HepG2 (cell line): Measurements from ENCODE around the gene NGEF. TPM values are rescaled to one million over a fixed set of nuclear protein-coding genes. Genes with fewer than 3 reads are reported as not detected.
A peak's percentile ranks its signal among the peaks of the same experiment; 100 is the strongest.

Source experiments
- ARNT2 ChIP-seq: sonication (generic); formaldehyde crosslinking; IDR thresholded peaks from 2 replicates; pipeline ENCODE4 v1.8.0; 2022; ENCODE audit warnings: mild to moderate bottlenecking, low read depth, missing genetic modification reagents, moderate library complexity
- ATF7-NPFF ChIP-seq: sonication (generic); formaldehyde crosslinking; IDR thresholded peaks from 2 replicates; pipeline ENCODE4 v1.8.1; 2023; ENCODE audit warnings: mild to moderate bottlenecking, low read depth, missing genetic modification reagents, moderate library complexity
- CEBPB ChIP-seq: IDR thresholded peaks from 2 replicates; pipeline ENCODE4 v1.6.1; 2011; ENCODE audit warnings: low read depth, low read length, improper control_type of control experiment, borderline replicate concordance
- EHMT2 ChIP-seq: fragments of 200-600 bp; sonication (generic); IDR thresholded peaks from 2 replicates; pipeline ENCODE4 v1.7.0; 2017; ENCODE audit warnings: antibody characterized with exemption, low read depth, low read length, borderline replicate concordance
- FLYWCH1 ChIP-seq: sonication (generic); formaldehyde crosslinking; IDR thresholded peaks from 2 replicates; pipeline ENCODE4 v1.8.1; 2023; ENCODE audit warnings: mild to moderate bottlenecking, missing genetic modification reagents
- FOXA1 ChIP-seq, 2 experiments: fragments of 450-650 bp in 1 of 2; sonication (generic) in 1 of 2; formaldehyde crosslinking in 1 of 2; IDR thresholded peaks; 2 replicates each; pipeline versions ENCODE4 v1.4.0 to v1.6.1; 2016 to 2020; ENCODE audit warnings: missing genetic modification reagents in 1 of 2
- FOXK2 ChIP-seq: fragments of 450-650 bp; IDR thresholded peaks from 2 replicates; pipeline ENCODE4 v1.6.1; 2016
- FOXP4 ChIP-seq: sonication (generic); formaldehyde crosslinking; IDR thresholded peaks from 2 replicates; pipeline ENCODE4 v1.4.0; 2020; ENCODE audit warnings: missing genetic modification reagents
- GFI1 ChIP-seq: sonication (generic); formaldehyde crosslinking; IDR thresholded peaks from 2 replicates; pipeline ENCODE4 v1.5.0; 2020; ENCODE audit warnings: missing genetic modification reagents, mild to moderate bottlenecking, borderline replicate concordance
- HOXA3 ChIP-seq: sonication (generic); formaldehyde crosslinking; IDR thresholded peaks from 2 replicates; pipeline ENCODE4 v1.5.0; 2020; ENCODE audit warnings: missing genetic modification reagents
- KDM5A ChIP-seq: fragments of 200-600 bp; sonication (generic); IDR thresholded peaks from 2 replicates; pipeline ENCODE4 v1.7.0; 2018; ENCODE audit warnings: antibody characterized with exemption, mild to moderate bottlenecking, low read length, borderline replicate concordance
- KLF15 ChIP-seq: sonication (generic); formaldehyde crosslinking; IDR thresholded peaks from 2 replicates; pipeline ENCODE4 v1.8.1; 2023; ENCODE audit warnings: borderline replicate concordance, mild to moderate bottlenecking, inconsistent platforms, missing genetic modification reagents, mixed read lengths
- POLR2AphosphoS5 ChIP-seq: IDR thresholded peaks from 2 replicates; pipeline ENCODE4 v1.6.1; 2012; ENCODE audit warnings: low read depth, low read length
- RARA ChIP-seq: IDR thresholded peaks from 2 replicates; pipeline ENCODE4 v1.6.1; 2016; ENCODE audit warnings: missing genetic modification reagents, missing compliant biosample characterization
- RARG ChIP-seq: sonication (generic); formaldehyde crosslinking; IDR thresholded peaks from 2 replicates; pipeline ENCODE4 v1.4.0; 2020; ENCODE audit warnings: low read depth, mild to moderate bottlenecking, missing genetic modification reagents
- RXRB ChIP-seq: IDR thresholded peaks from 2 replicates; pipeline ENCODE4 v1.6.1; 2016; ENCODE audit warnings: borderline replicate concordance, missing genetic modification reagents, missing compliant biosample characterization
- STAG1 ChIP-seq: sonication (generic); formaldehyde crosslinking; IDR thresholded peaks from 2 replicates; pipeline ENCODE4 v1.4.0; 2020; ENCODE audit warnings: missing genetic modification reagents
- ZNF234 ChIP-seq: sonication (generic); formaldehyde crosslinking; conservative IDR thresholded peaks from 2 replicates; pipeline ENCODE4 v1.5.1; 2020; ENCODE audit warnings: mild to moderate bottlenecking, missing genetic modification reagents
- ZNF343 ChIP-seq: sonication (generic); formaldehyde crosslinking; IDR thresholded peaks from 2 replicates; pipeline ENCODE4 v1.4.0; 2020; ENCODE audit warnings: mild to moderate bottlenecking, missing genetic modification reagents
- ZNF615 ChIP-seq: sonication (generic); formaldehyde crosslinking; IDR thresholded peaks from 2 replicates; pipeline ENCODE4 v1.5.0; 2020; ENCODE audit warnings: mild to moderate bottlenecking, missing genetic modification reagents, borderline replicate concordance
- polyA plus RNA-seq, 8 experiments: library from polyadenylated mRNA; depleted of rRNA in 3 of 8; stranded (reverse) in 7 of 8; unstranded in 1 of 8; fragments of >200 nt; fragmentation: Illumina TruSeq in 4 of 8; extraction: Trizol in 4 of 8; gene quantifications; 2 replicates each; pipeline versions ENCODE4 v1.2.1 to v1.2.3, GENCODE V29; 2011 to 2016; ENCODE audit warnings: low read depth in 4 of 8, missing spikeins in 1 of 8, mixed read lengths in 1 of 8; ENCODE audit not compliant: insufficient read depth in 1 of 8
- total RNA-seq, 5 experiments: library from RNA; depleted of rRNA; stranded (reverse); fragments of >200 nt; fragmentation: Illumina TruSeq; extraction: Trizol; gene quantifications; 2 replicates each; pipeline ENCODE4 v1.2.3, GENCODE V29; 2016; ENCODE audit warnings: low read depth in 1 of 5
- TF ChIP-seq, protein P1 (sequence below): sonication (generic); formaldehyde crosslinking; IDR thresholded peaks from 2 replicates; pipeline ENCODE4 v1.4.0; 2020; ENCODE audit warnings: missing genetic modification reagents
- TF ChIP-seq, protein P2 (sequence below): sonication (generic); formaldehyde crosslinking; IDR thresholded peaks from 2 replicates; pipeline ENCODE4 v1.4.0; 2020; ENCODE audit warnings: missing genetic modification reagents
- TF ChIP-seq, protein P3 (sequence below): IDR thresholded peaks from 2 replicates; pipeline ENCODE4 v1.6.1; 2016; ENCODE audit warnings: mild to moderate bottlenecking

Gene NGEF
- total and polyA plus RNA-seq, 2 of the 13 experiments (the other 11 are each of a cell fraction or from before 2014, with no cell fraction given): 14.4 to 36.9 TPM

GRCh38 chr2:232860593-232861241, 152.3 kb downstream of the NGEF start (continued):
- TF ChIP-seq, protein P1, sequence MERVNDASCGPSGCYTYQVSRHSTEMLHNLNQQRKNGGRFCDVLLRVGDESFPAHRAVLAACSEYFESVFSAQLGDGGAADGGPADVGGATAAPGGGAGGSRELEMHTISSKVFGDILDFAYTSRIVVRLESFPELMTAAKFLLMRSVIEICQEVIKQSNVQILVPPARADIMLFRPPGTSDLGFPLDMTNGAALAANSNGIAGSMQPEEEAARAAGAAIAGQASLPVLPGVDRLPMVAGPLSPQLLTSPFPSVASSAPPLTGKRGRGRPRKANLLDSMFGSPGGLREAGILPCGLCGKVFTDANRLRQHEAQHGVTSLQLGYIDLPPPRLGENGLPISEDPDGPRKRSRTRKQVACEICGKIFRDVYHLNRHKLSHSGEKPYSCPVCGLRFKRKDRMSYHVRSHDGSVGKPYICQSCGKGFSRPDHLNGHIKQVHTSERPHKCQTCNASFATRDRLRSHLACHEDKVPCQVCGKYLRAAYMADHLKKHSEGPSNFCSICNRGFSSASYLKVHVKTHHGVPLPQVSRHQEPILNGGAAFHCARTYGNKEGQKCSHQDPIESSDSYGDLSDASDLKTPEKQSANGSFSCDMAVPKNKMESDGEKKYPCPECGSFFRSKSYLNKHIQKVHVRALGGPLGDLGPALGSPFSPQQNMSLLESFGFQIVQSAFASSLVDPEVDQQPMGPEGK (CRISPR knock-in tag): no peak
- TF ChIP-seq STAG1 (CRISPR knock-in tag): peak; percentile 26; the same call in 1 of the 2 replicates
- TF ChIP-seq RXRB: peak; percentile 37
- TF ChIP-seq CEBPB: peak; percentile 45; the same call in 1 of the 2 replicates
- TF ChIP-seq ARNT2 (CRISPR knock-in tag): 0 out of 2 replicates have a peak, but pooled peaks have one; percentile 9
- TF ChIP-seq ATF7-NPFF (CRISPR knock-in tag): 0 out of 2 replicates have a peak, but pooled peaks have one; percentile 28
- 0 out of 2 replicates have a peak, but pooled peaks have one; percentile 52 for TF ChIP-seq KDM5A
- TF ChIP-seq POLR2AphosphoS5: peak; percentile 56
- TF ChIP-seq FOXP4 (CRISPR knock-in tag): peak; percentile 62; the same call in 1 of the 2 replicates
- no peak for TF ChIP-seq GFI1 (CRISPR knock-in tag)
- peak; percentile 6; the same call in 1 of the 2 replicates for TF ChIP-seq FOXK2
- peak; percentile 46; the same call in 1 of the 2 replicates for TF ChIP-seq EHMT2
- TF ChIP-seq HOXA3 (CRISPR knock-in tag): peak; percentile 47; the same call in 1 of the 2 replicates
- TF ChIP-seq FLYWCH1 (CRISPR knock-in tag): no peak
- peak; percentile 26; the same call in 1 of the 2 replicates for TF ChIP-seq RARA (CRISPR knock-in tag)
- TF ChIP-seq, protein P2, sequence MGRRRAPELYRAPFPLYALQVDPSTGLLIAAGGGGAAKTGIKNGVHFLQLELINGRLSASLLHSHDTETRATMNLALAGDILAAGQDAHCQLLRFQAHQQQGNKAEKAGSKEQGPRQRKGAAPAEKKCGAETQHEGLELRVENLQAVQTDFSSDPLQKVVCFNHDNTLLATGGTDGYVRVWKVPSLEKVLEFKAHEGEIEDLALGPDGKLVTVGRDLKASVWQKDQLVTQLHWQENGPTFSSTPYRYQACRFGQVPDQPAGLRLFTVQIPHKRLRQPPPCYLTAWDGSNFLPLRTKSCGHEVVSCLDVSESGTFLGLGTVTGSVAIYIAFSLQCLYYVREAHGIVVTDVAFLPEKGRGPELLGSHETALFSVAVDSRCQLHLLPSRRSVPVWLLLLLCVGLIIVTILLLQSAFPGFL (CRISPR knock-in tag): no peak
- TF ChIP-seq, protein P3, sequence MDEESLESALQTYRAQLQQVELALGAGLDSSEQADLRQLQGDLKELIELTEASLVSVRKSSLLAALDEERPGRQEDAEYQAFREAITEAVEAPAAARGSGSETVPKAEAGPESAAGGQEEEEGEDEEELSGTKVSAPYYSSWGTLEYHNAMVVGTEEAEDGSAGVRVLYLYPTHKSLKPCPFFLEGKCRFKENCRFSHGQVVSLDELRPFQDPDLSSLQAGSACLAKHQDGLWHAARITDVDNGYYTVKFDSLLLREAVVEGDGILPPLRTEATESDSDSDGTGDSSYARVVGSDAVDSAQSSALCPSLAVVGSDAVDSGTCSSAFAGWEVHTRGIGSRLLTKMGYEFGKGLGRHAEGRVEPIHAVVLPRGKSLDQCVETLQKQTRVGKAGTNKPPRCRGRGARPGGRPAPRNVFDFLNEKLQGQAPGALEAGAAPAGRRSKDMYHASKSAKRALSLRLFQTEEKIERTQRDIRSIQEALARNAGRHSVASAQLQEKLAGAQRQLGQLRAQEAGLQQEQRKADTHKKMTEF (CRISPR knock-in tag): peak; percentile 58; the same call in 1 of the 2 replicates
- 0 out of 2 replicates have a peak, but pooled peaks have one; percentile 59 for TF ChIP-seq RARG (CRISPR knock-in tag)
- TF ChIP-seq KLF15 (CRISPR knock-in tag): no peak
- peak; percentile 27; the same call in 1 of the 2 replicates for TF ChIP-seq ZNF615 (CRISPR knock-in tag)
- TF ChIP-seq ZNF234 (CRISPR knock-in tag): no peak
- no peak for TF ChIP-seq FOXA1 (IDR thresholded peaks at IDR 0.05)
- TF ChIP-seq FOXA1 (CRISPR knock-in tag; IDR thresholded peaks at IDR 0.05): peak; percentile 36
- no peak for TF ChIP-seq ZNF343
